Endothelial cell of umbilical vein (primary cell): ENCODE measurements around the gene AMT. TPM values are rescaled to one million over a fixed set of nuclear protein-coding genes. Genes with fewer than 3 reads are reported as not detected.

Experiments used
- BruUV-seq: library from RNA; stranded (reverse); fragments of 400-500 nt; replicated peaks from 2 replicates; lab custom pipeline; 2021; lab: Mats Ljungman, UMichigan
- CTCF ChIA-PET: fragments of 300-600, 350-600 bp; sonication (Branson Sonifier 250); formaldehyde crosslinking; loops from one replicate; lab custom pipeline; 2021; ENCODE audit warnings: antibody characterized with exemption, inconsistent platforms; lab: Charles Lee
- POLR2A ChIA-PET: fragments of 300-600, 350-600 bp; sonication (Branson Sonifier 250); formaldehyde crosslinking; loops from one replicate; lab custom pipeline; 2021; ENCODE audit warnings: antibody characterized with exemption, inconsistent platforms; lab: Charles Lee
- DNase-seq: peaks from one replicate; pipeline ENCODE4 v3.0.0-alpha.2; 2011; ENCODE audit warnings: low read depth, low spot score
- FAIRE-seq: peaks from 2 replicates; lab custom pipeline; 2011; peaks lifted over from hg19 to GRCh38; lab: Jason Lieb, UNC
- H2AFZ ChIP-seq: 2 replicates; pipeline ENCODE4 v1.6.0; 2012; ENCODE audit warnings: low read depth, low read length, control low read depth, inconsistent platforms
- H3K27ac ChIP-seq: 2 replicates; pipeline ENCODE4 v1.5.1; 2011; ENCODE audit warnings: low read depth, mild to moderate bottlenecking, control low read depth, low read length, moderate library complexity; ENCODE audit not compliant: insufficient read depth
- H3K27me3 ChIP-seq, 2 experiments: 2 replicates each; pipeline versions ENCODE4 v1.6.0 to v1.6.1; 2011; ENCODE audit warnings: low read length in 2 of 2, mixed read lengths in 1 of 2; ENCODE audit not compliant: control insufficient read depth in 2 of 2, insufficient read depth in 2 of 2
- H3K36me3 ChIP-seq, 2 experiments: 2 replicates in 1 of 2; 3 replicates in 1 of 2; pipeline ENCODE4 v1.5.1; 2011; ENCODE audit warnings: low read length in 2 of 2, mild to moderate bottlenecking in 1 of 2, moderate library complexity in 1 of 2; ENCODE audit not compliant: control insufficient read depth in 2 of 2, insufficient read depth in 2 of 2; ENCODE audit errors: extremely low read depth in 1 of 2
- H3K4me1 ChIP-seq: 3 replicates; pipeline ENCODE4 v1.5.1; 2011; ENCODE audit warnings: mild to moderate bottlenecking, low read length; ENCODE audit not compliant: control insufficient read depth, insufficient read depth; ENCODE audit errors: extremely low read depth
- H3K4me2 ChIP-seq: 2 replicates; pipeline ENCODE4 v1.6.1; 2011; ENCODE audit warnings: low read length, control low read depth, mixed read lengths; ENCODE audit not compliant: insufficient read depth
- H3K4me3 ChIP-seq, 3 experiments: fragments of 200-600 bp in 1 of 3; sonication (generic), shearing (Covaris generic) in 1 of 3; replicated peaks in 1 of 3; 2 replicates each; pipeline ENCODE4 v1.5.1; 2011 to 2016; ENCODE audit warnings: control low read depth in 3 of 3, low read length in 3 of 3, mild to moderate bottlenecking in 2 of 3, inconsistent platforms in 1 of 3, low read depth in 1 of 3, moderate library complexity in 1 of 3; ENCODE audit not compliant: insufficient read depth in 1 of 3
- H3K79me2 ChIP-seq: 2 replicates; pipeline ENCODE4 v1.6.0; 2012; ENCODE audit warnings: low read length, inconsistent platforms; ENCODE audit not compliant: control insufficient read depth, insufficient read depth
- H3K9ac ChIP-seq: replicated peaks from 2 replicates; pipeline ENCODE3; 2011; ENCODE audit warnings: low read length, control low read depth; ENCODE audit not compliant: insufficient read depth; ENCODE audit errors: extremely low read depth
- H3K9me1 ChIP-seq: replicated peaks from 3 replicates; pipeline ENCODE4 v1.6.0; 2011; ENCODE audit warnings: mild to moderate bottlenecking, low read length; ENCODE audit not compliant: control insufficient read depth, insufficient read depth; ENCODE audit errors: extremely low read depth
- H3K9me3 ChIP-seq: replicated peaks from 2 replicates; pipeline ENCODE4 v1.5.1; 2012; ENCODE audit warnings: low read length, inconsistent platforms; ENCODE audit not compliant: control insufficient read depth, insufficient read depth
- H4K20me1 ChIP-seq: replicated peaks from 2 replicates; pipeline ENCODE3; 2011; ENCODE audit warnings: mild to moderate bottlenecking, low read length; ENCODE audit not compliant: control insufficient read depth, insufficient read depth; ENCODE audit errors: extremely low read depth
- EZH2 ChIP-seq: IDR thresholded peaks from 2 replicates; pipeline ENCODE4 v1.6.1; 2012; ENCODE audit warnings: borderline replicate concordance, low read depth, mild to moderate bottlenecking, moderate library complexity, low read length, inconsistent platforms; ENCODE audit not compliant: severe bottlenecking
- FOS ChIP-seq: IDR thresholded peaks from 2 replicates; pipeline ENCODE4 v1.6.1; 2011; ENCODE audit warnings: mild to moderate bottlenecking, low read length, moderate library complexity, borderline replicate concordance; ENCODE audit not compliant: insufficient read depth
- GATA2 ChIP-seq: IDR thresholded peaks from 2 replicates; pipeline ENCODE4 v1.7.0; 2011; ENCODE audit warnings: low read depth, mild to moderate bottlenecking, moderate library complexity, mixed read lengths, low read length; ENCODE audit not compliant: insufficient read length, insufficient read depth
- JUN ChIP-seq: IDR thresholded peaks from 2 replicates; pipeline ENCODE4 v1.6.1; 2011; ENCODE audit warnings: borderline replicate concordance, low read depth; ENCODE audit not compliant: insufficient read length, insufficient read depth
- MYC ChIP-seq: IDR thresholded peaks from one replicate; pipeline ENCODE4 v1.6.1; 2011; ENCODE audit warnings: mild to moderate bottlenecking, low read depth, low read length
- POLR2A ChIP-seq: IDR thresholded peaks from 2 replicates; pipeline ENCODE4 v1.6.1; 2012; ENCODE audit warnings: low read depth, mild to moderate bottlenecking, control low read depth, low read length
- POLR2AphosphoS5 ChIP-seq: IDR thresholded peaks from 2 replicates; pipeline ENCODE4 v1.6.1; 2012; ENCODE audit warnings: low read depth, mild to moderate bottlenecking, control low read depth, low read length, moderate library complexity; ENCODE audit not compliant: insufficient read depth
- dilution Hi-C: fragments of 300-500 bp; cut with MboI; formaldehyde crosslinking; loops from one replicate; pipeline ENCODE4 v1.15.0; 2019; ENCODE audit warnings: low sequenced_read_pairs; ENCODE audit not compliant: extremely low pct_ligation_motif_present
- intact Hi-C: fragments of 100-400 bp; cut with micrococcal nuclease; formaldehyde crosslinking; loops from one replicate; pipeline ENCODE4 v1.10.0; 2022
- polyA plus RNA-seq, 4 experiments: library from polyadenylated mRNA; depleted of rRNA in 3 of 4; stranded (reverse) in 3 of 4; unstranded in 1 of 4; fragments of >200 nt; gene quantifications; 2 replicates each; pipeline versions ENCODE4 v1.2.1 to v1.2.3, GENCODE V29; 2011 to 2012; ENCODE audit warnings: missing spikeins in 1 of 4
- total RNA-seq: library from RNA; stranded (reverse); gene quantifications from 2 replicates; pipeline ENCODE4 v1.2.3, GENCODE V29; 2021
- TF ChIP-seq, protein P1 (sequence below): IDR thresholded peaks from 2 replicates; pipeline ENCODE4 v1.6.1; 2011; ENCODE audit not compliant: insufficient read depth, insufficient read length
- TF ChIP-seq, protein P2 (sequence below), 2 donors: IDR thresholded peaks; 1 replicate in 1 of 2; 2 replicates in 1 of 2; pipeline ENCODE4 v1.5.1; 2011; ENCODE audit warnings: low read length in 2 of 2, mild to moderate bottlenecking in 2 of 2, moderate library complexity in 2 of 2, control low read depth in 1 of 2, inconsistent platforms in 1 of 2, low read depth in 1 of 2; ENCODE audit not compliant: insufficient read depth in 1 of 2; ENCODE audit errors: extremely low read depth in 1 of 2

AMT gene
- total and polyA plus RNA-seq, 2 donors (not counting 3 experiments of a cell fraction or from before 2014, with no cell fraction given), result 4.4 to 9.0 TPM

GRCh38 chr3:49389297-49389696 is 33.0 kb downstream of the AMT start:
- no peaks in the 10 kb centered on the region for H3K9me3 ChIP-seq
- H3K9me1 ChIP-seq, result peaks cover 2% of the 10 kb centered on the region
- H3K27me3 ChIP-seq, result no peaks in the 10 kb centered on the region
- peaks cover 0 to 2% of the 10 kb centered on the region in 2 experiments for H3K36me3 ChIP-seq
- DNase-seq, result no peak
- no TSS peak for BruUV-seq
- TF ChIP-seq, protein P1, sequence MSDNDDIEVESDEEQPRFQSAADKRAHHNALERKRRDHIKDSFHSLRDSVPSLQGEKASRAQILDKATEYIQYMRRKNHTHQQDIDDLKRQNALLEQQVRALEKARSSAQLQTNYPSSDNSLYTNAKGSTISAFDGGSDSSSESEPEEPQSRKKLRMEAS, result no peak
- TF ChIP-seq EZH2 (no peak), POLR2AphosphoS5 (no peak), FOS (no peak), POLR2A (no peak), MYC (no peak), JUN (no peak), GATA2 (no peak)
- TF ChIP-seq, protein P2, sequence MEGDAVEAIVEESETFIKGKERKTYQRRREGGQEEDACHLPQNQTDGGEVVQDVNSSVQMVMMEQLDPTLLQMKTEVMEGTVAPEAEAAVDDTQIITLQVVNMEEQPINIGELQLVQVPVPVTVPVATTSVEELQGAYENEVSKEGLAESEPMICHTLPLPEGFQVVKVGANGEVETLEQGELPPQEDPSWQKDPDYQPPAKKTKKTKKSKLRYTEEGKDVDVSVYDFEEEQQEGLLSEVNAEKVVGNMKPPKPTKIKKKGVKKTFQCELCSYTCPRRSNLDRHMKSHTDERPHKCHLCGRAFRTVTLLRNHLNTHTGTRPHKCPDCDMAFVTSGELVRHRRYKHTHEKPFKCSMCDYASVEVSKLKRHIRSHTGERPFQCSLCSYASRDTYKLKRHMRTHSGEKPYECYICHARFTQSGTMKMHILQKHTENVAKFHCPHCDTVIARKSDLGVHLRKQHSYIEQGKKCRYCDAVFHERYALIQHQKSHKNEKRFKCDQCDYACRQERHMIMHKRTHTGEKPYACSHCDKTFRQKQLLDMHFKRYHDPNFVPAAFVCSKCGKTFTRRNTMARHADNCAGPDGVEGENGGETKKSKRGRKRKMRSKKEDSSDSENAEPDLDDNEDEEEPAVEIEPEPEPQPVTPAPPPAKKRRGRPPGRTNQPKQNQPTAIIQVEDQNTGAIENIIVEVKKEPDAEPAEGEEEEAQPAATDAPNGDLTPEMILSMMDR (IDR thresholded peaks at IDR 0.05; ENCODE audit: extremely low read depth in 1 of 2, insufficient read depth in 1 of 2, low read depth in 1 of 2, low read length in 2 of 2), result no peak
- no peak for FAIRE-seq
- H3K9ac ChIP-seq, result no peak overlapping the region
- POLR2A ChIA-PET, result no interaction called here
- intact Hi-C loops (no loop called here), dilution Hi-C loops (no loop called here)
- no peak overlapping the region for H3K4me3 ChIP-seq
- peaks cover 96% of the 10 kb centered on the region for H3K79me2 ChIP-seq
- peaks cover 9% of the 10 kb centered on the region for H4K20me1 ChIP-seq
- no peak overlapping the region for H3K4me2 ChIP-seq
- no peak overlapping the region for H3K27ac ChIP-seq
- no peak overlapping the region for H2AFZ ChIP-seq
- CTCF ChIA-PET, result interaction anchor here (0.6 to 2.0 kb wide), 7 partner anchors 9 to 84 kb away, joined by 3 to 14 read pairs (median 4); partner anchors contain the start of gene USP4
- peaks cover 8% of the 10 kb centered on the region for H3K4me1 ChIP-seq
